Endothelial cell (in vitro differentiated cells): ENCODE results near the gene CHCHD1. TPM values are rescaled to one million over a fixed set of nuclear protein-coding genes. Genes with fewer than 3 reads are reported as not detected.
A peak's percentile ranks its signal among the peaks of the same experiment; 100 is the strongest.

Experiments
- DNase-seq: peaks from one replicate; pipeline ENCODE4 v3.0.0; 2021; ENCODE audit warnings: low spot score
- H3K27ac Mint-ChIP-seq: one replicate; pipeline ENCODE4 v1.8.0; 2021; ENCODE audit warnings: mixed read lengths, inconsistent platforms; ENCODE audit not compliant: unreplicated experiment
- H3K27me3 Mint-ChIP-seq: one replicate; pipeline ENCODE4 v1.8.0; 2021; ENCODE audit warnings: mild to moderate bottlenecking, moderate library complexity, mixed read lengths, inconsistent platforms; ENCODE audit not compliant: unreplicated experiment
- H3K36me3 Mint-ChIP-seq: one replicate; pipeline ENCODE4 v1.8.0; 2021; ENCODE audit warnings: mild to moderate bottlenecking, low read depth, mixed read lengths, inconsistent platforms; ENCODE audit not compliant: unreplicated experiment
- H3K4me1 Mint-ChIP-seq: one replicate; pipeline ENCODE4 v1.8.0; 2021; ENCODE audit warnings: mild to moderate bottlenecking, mixed read lengths, inconsistent platforms; ENCODE audit not compliant: unreplicated experiment
- H3K4me3 Mint-ChIP-seq: one replicate; pipeline ENCODE4 v1.8.0; 2021; ENCODE audit warnings: mild to moderate bottlenecking, mixed read lengths, inconsistent platforms; ENCODE audit not compliant: unreplicated experiment
- H3K9me3 Mint-ChIP-seq: one replicate; pipeline ENCODE4 v1.8.0; 2021; ENCODE audit warnings: mixed read lengths, inconsistent platforms; ENCODE audit not compliant: unreplicated experiment
- CTCF ChIP-seq: fragments of 200-600 bp; sonication (generic); IDR thresholded peaks from one replicate; pipeline ENCODE4 v1.5.0; 2021; ENCODE audit warnings: antibody characterized with exemption; ENCODE audit not compliant: unreplicated experiment
- total RNA-seq: library from RNA; stranded (reverse); fragmentation: NEBNext Ultra II Directional; extraction: Animal tissue kit (Norgen Biotek cat#: 25700); gene quantifications from one replicate; pipeline ENCODE4 v1.2.1, GENCODE V29; 2021; ENCODE audit not compliant: unreplicated experiment

The CHCHD1 gene
- total RNA-seq, 1 donor from 2014 or later: 22.5 TPM

- peaks cover 18% of the 10 kb centered on the region for H3K36me3 Mint-ChIP-seq
- DNase-seq: no peak
- peak overlapping the region; percentile 45 for H3K27ac Mint-ChIP-seq
These were observed 882 bp upstream of the CHCHD1 start for GRCh38 chr10:73780966-73781365.

GRCh38 chr10:73781548-73781878 lies 335 bp upstream of the CHCHD1 start:
- no peak for TF ChIP-seq CTCF
- Mint-ChIP-seq H3K36me3 (peaks cover 22% of the 10 kb centered on the region), H3K9me3 (no peaks in the 10 kb centered on the region), H3K4me1 (peaks cover 33% of the 10 kb centered on the region), H3K27ac (peak overlapping the region; percentile 99), H3K27me3 (peaks cover 11% of the 10 kb centered on the region), H3K4me3 (peak overlapping the region; percentile 99)
- no peak for DNase-seq

More at GRCh38 chr10:73780966-73781365, 882 bp upstream of the CHCHD1 start:
- Mint-ChIP-seq H3K27me3 (peaks cover 6% of the 10 kb centered on the region), H3K4me3 (peak overlapping the region; percentile 99), H3K4me1 (peaks cover 28% of the 10 kb centered on the region), H3K9me3 (no peaks in the 10 kb centered on the region)
- TF ChIP-seq CTCF: no peak

GRCh38 chr10:73782749-73783085 lies 869 bp downstream of the CHCHD1 start:
- no peak for DNase-seq
- no peak for TF ChIP-seq CTCF
- H3K27ac Mint-ChIP-seq: peak overlapping the region; percentile 99
- peak overlapping the region; percentile 99 for H3K4me3 Mint-ChIP-seq
- peaks cover 40% of the 10 kb centered on the region for H3K4me1 Mint-ChIP-seq
- no peaks in the 10 kb centered on the region for H3K9me3 Mint-ChIP-seq
- H3K27me3 Mint-ChIP-seq: peaks cover 13% of the 10 kb centered on the region
- H3K36me3 Mint-ChIP-seq: peaks cover 17% of the 10 kb centered on the region

- no peak for TF ChIP-seq CTCF
- peak within 1 kb of the TSS; percentile 100 for H3K4me3 Mint-ChIP-seq
- H3K36me3 Mint-ChIP-seq: peaks cover 20% of the 10 kb centered on the region
- peak; percentile 74 for DNase-seq
- H3K27ac Mint-ChIP-seq: peak within 1 kb of the TSS; percentile 98
- no peaks in the 10 kb centered on the region for H3K9me3 Mint-ChIP-seq
- H3K27me3 Mint-ChIP-seq: peaks cover 10% of the 10 kb centered on the region
- peaks cover 36% of the 10 kb centered on the region for H3K4me1 Mint-ChIP-seq
These were observed 3.4 kb downstream of the CHCHD1 start, which contains the start of gene ZSWIM8 for GRCh38 chr10:73785211-73785720. TSS of gene ZSWIM8 (plus strand) at chr10:73785606. CDS start at chr10:73785879, 273 bp downstream.

- DNase-seq: peak; percentile 60
- no peak for TF ChIP-seq CTCF
These were observed 4.1 kb downstream of the CHCHD1 start for GRCh38 chr10:73785721-73786511.

More at GRCh38 chr10:73785721-73786511, 4.1 kb downstream of the CHCHD1 start:
- H3K4me3 Mint-ChIP-seq: peak overlapping the region; percentile 100
- H3K27me3 Mint-ChIP-seq: peaks cover 10% of the 10 kb centered on the region
- peaks cover 26% of the 10 kb centered on the region for H3K36me3 Mint-ChIP-seq
- peak overlapping the region; percentile 87 for H3K27ac Mint-ChIP-seq
- peaks cover 32% of the 10 kb centered on the region for H3K4me1 Mint-ChIP-seq
- no peaks in the 10 kb centered on the region for H3K9me3 Mint-ChIP-seq
